ENCODE results near the gene ALK.

GRCh38 chr2:29518010-29518409, 403.4 kb downstream of the ALK start:
- no peak for TF ChIP-seq CTCF (IDR thresholded peaks at IDR 0.05)
- no peak for TF ChIP-seq POLR2A (IDR thresholded peaks at IDR 0.05)
